Fibroblast of lung (primary cell): ENCODE data around the gene SH2D2A.

ENCODE experiments used
- CTCF ChIP-seq, 2 donors: IDR thresholded peaks in 1 of 2; conservative IDR thresholded peaks in 1 of 2; 1 replicate in 1 of 2; 2 replicates in 1 of 2; pipeline ENCODE4 v1.5.1; 2011 to 2012; ENCODE audit warnings: low read length in 2 of 2, control low read depth in 1 of 2, inconsistent platforms in 1 of 2, low read depth in 1 of 2, mild to moderate bottlenecking in 1 of 2
- EZH2 ChIP-seq: IDR thresholded peaks from 2 replicates; pipeline ENCODE4 v1.5.1; 2012; ENCODE audit warnings: low read length, control low read depth, mild to moderate bottlenecking; ENCODE audit errors: missing control alignments

GRCh38 chr1:156828400-156829124 is 11.9 kb upstream of the SH2D2A start:
- TF ChIP-seq CTCF (conservative IDR thresholded peaks at IDR 0.05 in 1 of 2, IDR thresholded peaks at IDR 0.05 in 1 of 2; ENCODE audit: low read depth in 1 of 2, low read length in 2 of 2) (no peak), EZH2 (no peak)
